NCI-H1436 (cell line): ENCODE data around the gene CNTN5.
"Not testable (repeated sequence)": the region's sequence is repeated elsewhere in the genome, so short reads cannot be mapped to it uniquely, and the experiment has no call there.

ENCODE experiments used
- DNase-seq: peaks from one replicate; lab custom pipeline; 2025; lab: John Stamatoyannopoulos, UW

Gene CNTN5

GRCh38 chr11:99277281-99277680 is 256.5 kb downstream of the CNTN5 start:
- DNase-seq = no peak

GRCh38 chr11:99279266-99279665 is 258.5 kb downstream of the CNTN5 start:
- no peak for DNase-seq

- no peak for DNase-seq
Measured at GRCh38 chr11:99281331-99281730, 260.6 kb downstream of the CNTN5 start.

GRCh38 chr11:99297925-99298324 is 277.2 kb downstream of the CNTN5 start:
- not testable (repeated sequence) for DNase-seq

- no peak for DNase-seq
Measured at GRCh38 chr11:99307510-99308088, 286.9 kb downstream of the CNTN5 start.

- no peak for DNase-seq
Measured at GRCh38 chr11:99311870-99312269, 291.1 kb downstream of the CNTN5 start.

- no peak for DNase-seq
Measured at GRCh38 chr11:99316776-99317520, 296.2 kb downstream of the CNTN5 start.

GRCh38 chr11:99320769-99321290 is 300.1 kb downstream of the CNTN5 start:
- DNase-seq = no peak

- no peak for DNase-seq
Measured at GRCh38 chr11:99325847-99326246, 305.1 kb downstream of the CNTN5 start.

- DNase-seq = no peak
Measured at GRCh38 chr11:99327066-99327465, 306.3 kb downstream of the CNTN5 start.

- no peak for DNase-seq
Measured at GRCh38 chr11:99327527-99327926, 306.8 kb downstream of the CNTN5 start.

- no peak for DNase-seq
Measured at GRCh38 chr11:99333621-99334020, 312.9 kb downstream of the CNTN5 start.

GRCh38 chr11:99343117-99343516 is 322.4 kb downstream of the CNTN5 start:
- no peak for DNase-seq

GRCh38 chr11:99349151-99349673 is 328.5 kb downstream of the CNTN5 start:
- DNase-seq = no peak

- DNase-seq = no peak
Measured at GRCh38 chr11:99351624-99352023, 330.9 kb downstream of the CNTN5 start.

- no peak for DNase-seq
Measured at GRCh38 chr11:99352642-99353041, 331.9 kb downstream of the CNTN5 start.

- no peak for DNase-seq
Measured at GRCh38 chr11:99366546-99366945, 345.8 kb downstream of the CNTN5 start.

- DNase-seq = no peak
Measured at GRCh38 chr11:99368583-99368982, 347.8 kb downstream of the CNTN5 start.

GRCh38 chr11:99370549-99371216 is 349.9 kb downstream of the CNTN5 start:
- DNase-seq = no peak

- no peak for DNase-seq
Measured at GRCh38 chr11:99371257-99371656, 350.5 kb downstream of the CNTN5 start.

GRCh38 chr11:99376463-99376862 is 355.7 kb downstream of the CNTN5 start:
- DNase-seq = no peak

- no peak for DNase-seq
Measured at GRCh38 chr11:99383648-99384245, 363.0 kb downstream of the CNTN5 start.
